HepG2 (cell line): Measurements from ENCODE around the gene CHN2. TPM values are rescaled to one million over a fixed set of nuclear protein-coding genes. Genes with fewer than 3 reads are reported as not detected.
A peak's percentile ranks its signal among the peaks of the same experiment; 100 is the strongest.

Source experiments
- BCL6 ChIP-seq: IDR thresholded peaks from 2 replicates; pipeline ENCODE4 v1.6.1; 2016; ENCODE audit warnings: missing genetic modification reagents, missing compliant biosample characterization
- CREB1 ChIP-seq, 2 experiments: fragments of 450-650 bp in 1 of 2; IDR thresholded peaks; 2 replicates each; pipeline ENCODE4 v1.6.1; 2016 to 2017; ENCODE audit warnings: control low read depth in 1 of 2, mild to moderate bottlenecking in 1 of 2, missing compliant biosample characterization in 1 of 2, missing genetic modification characterization in 1 of 2
- E2F1 ChIP-seq: sonication (generic); formaldehyde crosslinking; IDR thresholded peaks from 2 replicates; pipeline ENCODE4 v1.5.0; 2020; ENCODE audit warnings: missing genetic modification reagents
- ELF3 ChIP-seq: IDR thresholded peaks from 2 replicates; pipeline ENCODE4 v1.6.1; 2016; ENCODE audit warnings: missing genetic modification reagents, missing compliant biosample characterization
- ETS1 ChIP-seq: sonication (generic); formaldehyde crosslinking; IDR thresholded peaks from 2 replicates; pipeline ENCODE4 v1.4.0; 2020; ENCODE audit warnings: missing genetic modification reagents
- HINFP ChIP-seq: sonication (generic); formaldehyde crosslinking; IDR thresholded peaks from 2 replicates; pipeline ENCODE4 v1.4.0; 2020; ENCODE audit warnings: low read depth, mild to moderate bottlenecking, missing genetic modification reagents
- MED1 ChIP-seq: sonication (generic); formaldehyde crosslinking; IDR thresholded peaks from 2 replicates; pipeline ENCODE4 v1.4.0; 2020; ENCODE audit warnings: missing genetic modification reagents
- NONO ChIP-seq, 2 experiments: fragments of 450-650 bp in 1 of 2; sonication (generic) in 1 of 2; formaldehyde crosslinking in 1 of 2; IDR thresholded peaks in 1 of 2; conservative IDR thresholded peaks in 1 of 2; 2 replicates each; pipeline versions ENCODE4 v1.6.1 to v1.8.0; 2017 to 2022; ENCODE audit warnings: mild to moderate bottlenecking in 1 of 2, missing genetic modification reagents in 1 of 2, moderate library complexity in 1 of 2
- NR2F1 ChIP-seq, 2 experiments: fragments of 450-650 bp in 1 of 2; formaldehyde crosslinking in 1 of 2; IDR thresholded peaks; 2 replicates each; pipeline versions ENCODE4 v1.5.0 to v1.6.1; 2016 to 2020; ENCODE audit warnings: mild to moderate bottlenecking in 1 of 2, missing compliant biosample characterization in 1 of 2, missing genetic modification reagents in 1 of 2, moderate library complexity in 1 of 2
- PAF1 ChIP-seq: IDR thresholded peaks from 2 replicates; pipeline ENCODE4 v1.6.1; 2016; ENCODE audit warnings: missing genetic modification reagents, missing compliant biosample characterization
- REXO4 ChIP-seq: sonication (generic); formaldehyde crosslinking; IDR thresholded peaks from 2 replicates; pipeline ENCODE4 v1.8.0; 2022; ENCODE audit warnings: missing genetic modification reagents, mild to moderate bottlenecking, borderline replicate concordance
- SNRNP70 ChIP-seq: fragments of 200-400 bp; formaldehyde crosslinking; IDR thresholded peaks from 2 replicates; pipeline ENCODE4 v1.6.1; 2017; ENCODE audit warnings: mild to moderate bottlenecking, low read depth, low read length, moderate library complexity
- SOX13 ChIP-seq, 3 experiments: fragments of 450-650 bp in 1 of 3; sonication (generic) in 1 of 3; formaldehyde crosslinking in 1 of 3; IDR thresholded peaks in 2 of 3; conservative IDR thresholded peaks in 1 of 3; 2 replicates each; pipeline versions ENCODE4 v1.5.0 to v1.6.1; 2016 to 2020; ENCODE audit warnings: antibody characterized with exemption in 1 of 3, mild to moderate bottlenecking in 1 of 3, missing compliant biosample characterization in 1 of 3, missing genetic modification reagents in 1 of 3, moderate library complexity in 1 of 3
- ZBTB25 ChIP-seq: IDR thresholded peaks from 2 replicates; pipeline ENCODE4 v1.6.1; 2018; ENCODE audit warnings: missing genetic modification reagents
- ZC3H4 ChIP-seq: sonication (generic); formaldehyde crosslinking; IDR thresholded peaks from 2 replicates; pipeline ENCODE4 v1.4.0; 2020; ENCODE audit warnings: missing genetic modification reagents, borderline replicate concordance
- ZFAT ChIP-seq: sonication (generic); formaldehyde crosslinking; conservative IDR thresholded peaks from 2 replicates; pipeline ENCODE4 v1.8.1; 2023; ENCODE audit warnings: missing genetic modification reagents, inconsistent platforms
- ZFP36L2 ChIP-seq: sonication (generic); formaldehyde crosslinking; IDR thresholded peaks from 2 replicates; pipeline ENCODE4 v1.4.0; 2020; ENCODE audit warnings: missing genetic modification reagents
- ZNF274 ChIP-seq: sonication (generic); formaldehyde crosslinking; IDR thresholded peaks from 2 replicates; pipeline ENCODE4 v1.5.1; 2020; ENCODE audit warnings: mild to moderate bottlenecking, missing genetic modification reagents
- ZNF550 ChIP-seq: sonication (generic); formaldehyde crosslinking; IDR thresholded peaks from 2 replicates; pipeline ENCODE4 v1.4.0; 2020; ENCODE audit warnings: mild to moderate bottlenecking, missing genetic modification reagents, borderline replicate concordance
- ZNF614 ChIP-seq: IDR thresholded peaks from 2 replicates; pipeline ENCODE4 v1.6.1; 2018; ENCODE audit warnings: missing biosample characterization, missing genetic modification reagents, inconsistent platforms, borderline replicate concordance
- ZNF7 ChIP-seq: IDR thresholded peaks from 2 replicates; pipeline ENCODE4 v1.6.1; 2016; ENCODE audit warnings: missing biosample characterization, missing genetic modification reagents
- ZNF749 ChIP-seq: sonication (generic); formaldehyde crosslinking; IDR thresholded peaks from 2 replicates; pipeline ENCODE4 v1.8.0; 2022; ENCODE audit warnings: mild to moderate bottlenecking, missing genetic modification reagents, moderate library complexity, borderline replicate concordance
- ZNF766 ChIP-seq: sonication (generic); formaldehyde crosslinking; IDR thresholded peaks from 2 replicates; pipeline ENCODE4 v1.5.0; 2020; ENCODE audit warnings: missing genetic modification reagents, borderline replicate concordance
- polyA plus RNA-seq, 8 experiments: library from polyadenylated mRNA; depleted of rRNA in 3 of 8; stranded (reverse) in 7 of 8; unstranded in 1 of 8; fragments of >200 nt; fragmentation: Illumina TruSeq in 4 of 8; extraction: Trizol in 4 of 8; gene quantifications; 2 replicates each; pipeline versions ENCODE4 v1.2.1 to v1.2.3, GENCODE V29; 2011 to 2016; ENCODE audit warnings: low read depth in 4 of 8, missing spikeins in 1 of 8, mixed read lengths in 1 of 8; ENCODE audit not compliant: insufficient read depth in 1 of 8
- total RNA-seq, 5 experiments: library from RNA; depleted of rRNA; stranded (reverse); fragments of >200 nt; fragmentation: Illumina TruSeq; extraction: Trizol; gene quantifications; 2 replicates each; pipeline ENCODE4 v1.2.3, GENCODE V29; 2016; ENCODE audit warnings: low read depth in 1 of 5
- TF ChIP-seq, protein P1 (sequence below): fragments of 450-650 bp; IDR thresholded peaks from 2 replicates; pipeline ENCODE4 v1.6.1; 2017

The CHN2 gene
- total and polyA plus RNA-seq, 2 of the 13 experiments (the other 11 are each of a cell fraction or from before 2014, with no cell fraction given) = 23.5 to 30.5 TPM

- no peak for TF ChIP-seq ZNF749
- 0 out of 2 replicates have a peak, but pooled peaks have one; percentile 27 for TF ChIP-seq ELF3 (CRISPR knock-in tag)
- no peak for TF ChIP-seq HINFP (CRISPR knock-in tag)
- no peak for TF ChIP-seq ZNF766 (CRISPR knock-in tag)
- no peak for TF ChIP-seq ZBTB25 (CRISPR knock-in tag)
- TF ChIP-seq SNRNP70 = no peak
- TF ChIP-seq CREB1 (IDR thresholded peaks at IDR 0.05) = no peak
- no peak for TF ChIP-seq CREB1 (CRISPR knock-in tag; IDR thresholded peaks at IDR 0.05)
- TF ChIP-seq, protein P1, sequence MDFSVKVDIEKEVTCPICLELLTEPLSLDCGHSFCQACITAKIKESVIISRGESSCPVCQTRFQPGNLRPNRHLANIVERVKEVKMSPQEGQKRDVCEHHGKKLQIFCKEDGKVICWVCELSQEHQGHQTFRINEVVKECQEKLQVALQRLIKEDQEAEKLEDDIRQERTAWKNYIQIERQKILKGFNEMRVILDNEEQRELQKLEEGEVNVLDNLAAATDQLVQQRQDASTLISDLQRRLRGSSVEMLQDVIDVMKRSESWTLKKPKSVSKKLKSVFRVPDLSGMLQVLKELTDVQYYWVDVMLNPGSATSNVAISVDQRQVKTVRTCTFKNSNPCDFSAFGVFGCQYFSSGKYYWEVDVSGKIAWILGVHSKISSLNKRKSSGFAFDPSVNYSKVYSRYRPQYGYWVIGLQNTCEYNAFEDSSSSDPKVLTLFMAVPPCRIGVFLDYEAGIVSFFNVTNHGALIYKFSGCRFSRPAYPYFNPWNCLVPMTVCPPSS = no peak
- no peak for TF ChIP-seq ZNF274 (CRISPR knock-in tag)
- TF ChIP-seq ETS1 (CRISPR knock-in tag) = no peak
- no peak for TF ChIP-seq REXO4 (CRISPR knock-in tag)
- peak; percentile 79 for TF ChIP-seq BCL6 (CRISPR knock-in tag)
- no peak for TF ChIP-seq SOX13 (IDR thresholded peaks at IDR 0.05)
- no peak for TF ChIP-seq SOX13 (CRISPR knock-in tag; conservative IDR thresholded peaks at IDR 0.05 in 1 of 2, IDR thresholded peaks at IDR 0.05 in 1 of 2)
- no peak for TF ChIP-seq NR2F1 (CRISPR knock-in tag; IDR thresholded peaks at IDR 0.05)
- 0 out of 2 replicates have a peak, but pooled peaks have one; percentile 34 for TF ChIP-seq MED1
- TF ChIP-seq E2F1 (CRISPR knock-in tag) = no peak
- TF ChIP-seq ZNF550 = no peak
- TF ChIP-seq ZNF614 (CRISPR knock-in tag) = 0 out of 2 replicates have a peak, but pooled peaks have one; percentile 40
- TF ChIP-seq PAF1 (CRISPR knock-in tag) = no peak
- no peak for TF ChIP-seq NONO (IDR thresholded peaks at IDR 0.05)
- TF ChIP-seq NONO (CRISPR knock-in tag; conservative IDR thresholded peaks at IDR 0.05) = no peak
- no peak for TF ChIP-seq ZNF7 (CRISPR knock-in tag)
- no peak for TF ChIP-seq ZFAT
- no peak for TF ChIP-seq ZFP36L2 (CRISPR knock-in tag)
- TF ChIP-seq ZC3H4 (CRISPR knock-in tag) = no peak
Observed at GRCh38 chr7:29408841-29409243, 214.3 kb downstream of the CHN2 start (continued).
